Left ventricle myocardium superior (tissue), 1 donor: ENCODE data around the gene SLC45A2. TPM values are rescaled to one million over a fixed set of nuclear protein-coding genes. Genes with fewer than 3 reads are reported as not detected.

Source experiments
- total RNA-seq: library from RNA; stranded (reverse); fragmentation: NEBNext Ultra II Directional; extraction: Animal tissue kit (Norgen Biotek cat#: 25700); gene quantifications from one replicate; pipeline ENCODE4 v1.2.1, GENCODE V29; 2021
- donor health status: DM: no; HTN: yes; CAD: no; lungs with severe emphysema.

SLC45A2 gene
- total RNA-seq, 1 donor from 2014 or later, result not detected

Other genes with a start within 250 kb of the SLC45A2 start
- gene ADAMTS12, start 92.7 kb downstream of the SLC45A2 start, total RNA-seq, result 1.4 TPM
- gene RXFP3, start 48.3 kb downstream of the SLC45A2 start, total RNA-seq, result not detected
- 6.5 TPM for gene AMACR, start 23.4 kb upstream of the SLC45A2 start, total RNA-seq
- 1.1 TPM for gene C1QTNF3, start 58.5 kb upstream of the SLC45A2 start, total RNA-seq